Measurements from ENCODE around the gene BNC1.

- TF ChIP-seq, protein P1, sequence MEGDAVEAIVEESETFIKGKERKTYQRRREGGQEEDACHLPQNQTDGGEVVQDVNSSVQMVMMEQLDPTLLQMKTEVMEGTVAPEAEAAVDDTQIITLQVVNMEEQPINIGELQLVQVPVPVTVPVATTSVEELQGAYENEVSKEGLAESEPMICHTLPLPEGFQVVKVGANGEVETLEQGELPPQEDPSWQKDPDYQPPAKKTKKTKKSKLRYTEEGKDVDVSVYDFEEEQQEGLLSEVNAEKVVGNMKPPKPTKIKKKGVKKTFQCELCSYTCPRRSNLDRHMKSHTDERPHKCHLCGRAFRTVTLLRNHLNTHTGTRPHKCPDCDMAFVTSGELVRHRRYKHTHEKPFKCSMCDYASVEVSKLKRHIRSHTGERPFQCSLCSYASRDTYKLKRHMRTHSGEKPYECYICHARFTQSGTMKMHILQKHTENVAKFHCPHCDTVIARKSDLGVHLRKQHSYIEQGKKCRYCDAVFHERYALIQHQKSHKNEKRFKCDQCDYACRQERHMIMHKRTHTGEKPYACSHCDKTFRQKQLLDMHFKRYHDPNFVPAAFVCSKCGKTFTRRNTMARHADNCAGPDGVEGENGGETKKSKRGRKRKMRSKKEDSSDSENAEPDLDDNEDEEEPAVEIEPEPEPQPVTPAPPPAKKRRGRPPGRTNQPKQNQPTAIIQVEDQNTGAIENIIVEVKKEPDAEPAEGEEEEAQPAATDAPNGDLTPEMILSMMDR (IDR thresholded peaks at IDR 0.05): no peak
- TF ChIP-seq EZH2 (IDR thresholded peaks at IDR 0.05; ENCODE audit: borderline replicate concordance, insufficient read depth, low read depth, low read length, poor library complexity, severe bottlenecking): no peak
Measured at GRCh38 chr15:83230242-83230641, 54.2 kb downstream of the BNC1 start.
